NCI-H2196 (cell line): ENCODE results near the gene ETFBKMT.
"Not testable (repeated sequence)": the region's sequence is repeated elsewhere in the genome, so short reads cannot be mapped to it uniquely, and the experiment has no call there.

Source experiments
- DNase-seq: peaks from one replicate; lab custom pipeline; 2025; ENCODE audit not compliant: unreplicated experiment; lab: John Stamatoyannopoulos, UW

The ETFBKMT gene

DNA sequence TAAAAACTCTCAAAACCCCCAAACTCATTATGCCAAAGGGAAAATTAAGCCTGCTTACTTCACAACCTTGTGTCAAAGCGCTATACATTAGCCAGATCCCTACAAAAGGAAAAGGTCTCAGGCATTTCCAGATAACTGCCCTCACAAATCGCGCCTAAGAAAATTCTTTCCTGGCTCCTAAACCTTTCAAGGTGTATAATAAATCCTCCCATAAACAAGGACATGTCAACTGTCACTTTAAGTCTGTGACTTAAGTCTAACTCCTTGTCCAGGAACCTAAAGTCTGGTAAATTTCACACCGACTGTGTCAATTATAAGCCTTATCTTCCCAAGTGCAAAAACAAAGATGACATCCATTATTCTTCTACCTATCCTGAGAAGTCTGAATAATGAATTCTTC is 4.3 kb upstream of the ETFBKMT start:
- DNase-seq: no peak

DNA sequence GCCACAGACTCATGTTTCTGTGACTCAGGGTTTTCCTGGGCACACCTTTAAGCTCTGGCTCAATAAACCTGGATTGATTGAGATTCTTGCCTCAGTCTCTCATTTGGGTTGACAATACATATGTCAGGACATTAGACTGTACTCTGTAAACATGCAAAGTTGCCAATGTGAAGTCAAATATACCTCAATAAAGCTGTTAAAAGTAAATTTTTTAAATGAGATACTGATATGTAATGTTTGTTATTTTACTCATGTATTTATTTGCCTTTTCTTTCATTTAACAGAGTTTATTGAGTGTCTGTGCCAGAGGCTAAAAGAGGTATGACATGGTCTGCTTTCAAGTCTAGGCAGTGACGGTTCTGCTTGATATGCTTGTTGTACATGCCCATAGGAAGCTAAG is 3.7 kb upstream of the ETFBKMT start:
- DNase-seq: no peak

DNA sequence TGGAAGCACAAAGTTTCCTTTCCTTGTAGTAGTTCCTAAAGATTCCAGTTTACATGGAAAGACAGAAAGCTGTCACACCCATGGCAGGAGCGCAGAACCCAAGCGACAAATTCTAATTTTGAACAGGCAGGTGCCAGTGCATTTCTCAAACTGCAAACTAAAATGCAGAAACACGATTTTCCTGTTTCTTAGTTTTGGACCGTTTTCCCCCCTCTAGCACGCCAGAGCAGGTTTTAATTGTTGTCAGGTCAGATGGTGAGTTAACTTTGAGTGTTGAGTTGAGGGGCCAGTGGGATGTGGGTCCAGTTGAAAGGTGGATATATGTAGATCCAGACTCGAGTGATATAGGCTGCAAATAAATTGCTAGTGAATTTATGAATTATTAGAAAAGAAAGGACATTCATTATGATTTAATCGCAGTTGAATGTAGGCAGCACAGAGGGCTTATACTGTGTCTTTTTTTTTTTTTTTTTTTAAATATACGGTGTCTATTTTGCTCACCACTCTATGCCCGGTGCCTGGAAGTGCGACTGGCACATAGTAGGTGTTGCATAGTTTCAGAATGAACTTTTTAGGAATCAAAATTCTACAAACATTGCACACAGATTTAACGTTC is 909 bp upstream of the ETFBKMT start:
- DNase-seq: no peak

DNA sequence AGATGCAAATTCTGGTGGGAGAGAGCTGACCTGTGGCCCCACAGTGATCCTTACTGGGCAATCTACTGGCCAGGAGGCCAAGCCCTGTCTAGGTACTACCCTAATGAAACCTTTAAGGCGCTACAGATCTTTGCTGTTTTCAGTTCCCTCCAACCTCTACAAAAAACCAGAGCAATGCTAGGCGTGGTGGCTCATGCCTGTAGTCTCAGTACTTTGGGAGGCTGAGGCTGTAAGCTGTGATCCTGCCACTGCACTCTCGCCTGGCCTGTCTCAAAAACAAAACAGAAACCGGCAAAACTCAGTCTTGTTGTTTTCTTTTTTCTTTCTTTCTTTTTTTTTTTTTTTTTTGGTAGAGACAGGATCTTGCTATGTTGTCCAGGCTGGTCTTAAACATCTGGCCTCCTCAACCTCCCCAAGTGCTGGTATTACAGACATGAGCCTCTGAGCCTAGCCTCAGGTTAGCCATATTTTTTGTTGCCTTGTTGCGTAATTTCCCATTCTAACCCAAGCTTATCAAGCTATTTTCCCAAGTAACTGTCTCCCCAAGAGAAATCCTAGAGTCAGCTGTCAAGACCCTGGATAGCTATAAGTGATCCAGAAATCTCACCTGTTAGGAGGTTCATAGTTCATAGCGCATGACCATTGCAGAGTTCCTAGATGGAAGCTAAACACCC is 2.8 kb downstream of the ETFBKMT start:
- DNase-seq: no peak

DNA sequence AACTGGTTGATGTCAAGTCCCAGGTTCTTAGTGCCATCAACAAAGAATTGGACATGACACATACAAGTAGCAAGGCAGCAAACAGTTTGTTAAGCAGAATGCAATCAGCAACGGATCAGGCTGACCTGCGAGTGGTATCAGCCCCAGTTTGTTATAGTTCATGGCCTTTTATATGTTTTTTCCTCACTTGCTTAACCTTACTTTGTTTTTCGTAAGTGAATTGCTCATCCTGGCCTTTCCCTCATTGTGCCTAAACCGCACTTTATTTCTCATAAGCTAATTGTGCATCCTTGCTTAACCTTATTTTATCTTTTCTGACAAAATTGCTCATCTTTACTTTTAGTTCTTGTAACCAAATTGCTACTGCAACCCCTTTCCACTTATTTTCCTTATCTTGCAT is 4.1 kb downstream of the ETFBKMT start:
- DNase-seq: no peak

DNA sequence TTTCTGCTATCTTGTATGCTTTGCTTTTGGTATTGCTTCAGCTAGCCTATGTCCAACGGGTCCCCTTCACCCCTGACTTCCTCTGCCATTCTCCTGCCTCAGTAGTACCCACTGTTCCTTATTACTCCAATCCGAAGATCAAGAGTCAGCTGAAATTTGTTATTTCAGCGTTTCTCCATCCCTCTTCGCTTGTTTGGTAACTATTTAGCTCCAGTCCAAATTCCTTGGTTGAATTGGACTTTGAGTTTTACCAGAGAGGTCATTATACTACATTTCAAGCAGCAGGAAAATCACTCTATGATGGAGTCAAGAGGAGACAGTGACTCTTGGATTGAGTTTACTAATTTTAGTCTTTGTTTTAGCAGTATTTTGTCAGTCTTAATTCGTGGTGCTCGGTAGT is 4.5 kb downstream of the ETFBKMT start:
- DNase-seq: no peak

DNA sequence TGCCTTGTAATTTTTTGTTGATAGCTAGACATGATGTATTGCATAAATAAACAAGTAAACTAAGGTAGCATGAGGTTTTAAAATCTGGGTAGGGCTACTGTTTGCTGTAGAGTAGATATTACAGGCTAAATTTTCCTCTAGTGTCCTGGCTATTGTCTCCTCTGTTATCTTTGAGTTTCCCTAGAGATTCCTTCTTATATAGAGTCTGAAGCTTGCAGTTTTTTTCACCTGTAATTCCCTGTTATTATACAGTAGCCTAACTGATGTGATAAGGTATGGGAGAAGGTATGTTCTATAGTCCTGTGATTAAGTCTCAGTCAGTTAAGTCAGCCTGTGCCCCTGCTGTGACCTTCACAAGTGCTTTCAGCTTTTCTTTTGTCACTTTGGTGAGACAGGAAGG is 9.5 kb downstream of the ETFBKMT start:
- no peak for DNase-seq

DNA sequence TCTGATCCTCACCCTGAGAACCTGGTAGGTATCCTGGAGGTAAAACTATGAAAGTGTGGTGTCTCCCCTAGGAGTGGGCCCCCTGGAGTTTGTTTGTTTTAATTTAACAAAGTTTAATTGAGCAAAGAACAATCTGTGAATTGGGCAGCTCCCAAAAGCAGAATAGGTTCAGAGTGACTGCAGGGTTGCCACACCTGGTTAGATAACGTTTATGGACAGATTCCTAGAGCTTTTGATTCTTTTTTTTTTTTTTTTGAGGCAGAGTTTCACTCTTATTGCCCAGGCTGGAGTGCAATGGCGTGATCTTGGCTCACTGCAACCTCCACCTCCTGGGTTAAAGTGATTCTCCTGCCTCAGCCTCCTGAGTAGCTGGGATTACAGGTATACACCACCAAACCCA is 10.1 kb downstream of the ETFBKMT start:
- not testable (repeated sequence) for DNase-seq

DNA sequence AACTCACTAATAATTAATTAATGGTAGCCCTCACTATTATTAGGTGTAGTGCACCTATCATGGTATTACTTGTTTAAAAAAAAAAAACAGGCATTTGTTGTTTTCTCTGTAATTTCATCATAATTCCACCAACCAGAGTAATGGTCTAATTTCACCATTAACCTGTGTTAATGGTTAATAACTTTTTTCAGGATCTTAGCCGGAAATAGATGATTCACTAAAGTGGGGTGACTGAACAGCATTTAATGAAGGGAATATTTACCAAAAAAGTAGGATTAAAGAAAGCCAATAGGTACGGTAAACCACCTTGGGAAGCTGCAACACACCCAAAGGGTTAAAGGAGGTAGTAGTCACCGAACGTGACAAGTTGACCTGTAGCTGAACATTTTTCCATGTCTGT is 13.0 kb downstream of the ETFBKMT start:
- no peak for DNase-seq

DNA sequence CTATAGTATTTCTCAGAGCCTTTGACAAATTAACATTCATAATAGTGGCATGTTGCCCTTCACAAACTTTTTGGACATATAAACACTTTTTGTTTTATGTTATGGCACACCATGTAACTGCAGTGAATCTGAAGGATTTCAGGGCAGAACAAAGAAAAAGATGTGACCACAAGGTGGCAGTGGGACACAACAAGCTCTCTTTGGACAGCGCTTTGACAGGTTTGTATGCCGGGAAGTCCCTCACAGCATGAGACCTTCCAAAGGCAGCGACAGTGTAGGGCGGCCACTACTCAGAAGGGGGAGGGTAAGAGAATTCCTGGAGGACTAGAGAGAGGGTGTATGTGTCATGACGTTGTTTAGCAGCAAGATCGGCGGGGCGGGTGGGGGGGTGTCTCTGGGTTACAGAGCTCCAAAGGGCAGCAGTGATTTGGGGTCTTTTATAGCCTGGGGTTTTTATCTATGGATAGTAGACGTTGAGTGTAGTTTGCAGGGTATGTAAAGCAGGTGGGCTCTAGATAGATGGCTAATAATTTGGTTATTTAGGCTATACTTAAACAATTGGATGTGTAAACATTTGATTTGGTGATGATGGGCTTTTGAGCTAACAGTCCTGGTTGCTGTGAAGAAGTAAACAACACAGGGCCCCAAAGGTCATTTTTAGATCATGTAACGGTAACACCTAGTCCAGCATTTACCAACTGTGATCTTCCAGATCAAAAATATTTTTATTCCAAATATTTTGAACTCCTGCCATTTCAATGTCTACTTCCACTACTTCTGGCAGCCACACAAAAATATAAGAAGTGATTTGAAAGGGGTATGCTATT is 22.9 kb downstream of the ETFBKMT start:
- DNase-seq: peak; percentile 62

DNA sequence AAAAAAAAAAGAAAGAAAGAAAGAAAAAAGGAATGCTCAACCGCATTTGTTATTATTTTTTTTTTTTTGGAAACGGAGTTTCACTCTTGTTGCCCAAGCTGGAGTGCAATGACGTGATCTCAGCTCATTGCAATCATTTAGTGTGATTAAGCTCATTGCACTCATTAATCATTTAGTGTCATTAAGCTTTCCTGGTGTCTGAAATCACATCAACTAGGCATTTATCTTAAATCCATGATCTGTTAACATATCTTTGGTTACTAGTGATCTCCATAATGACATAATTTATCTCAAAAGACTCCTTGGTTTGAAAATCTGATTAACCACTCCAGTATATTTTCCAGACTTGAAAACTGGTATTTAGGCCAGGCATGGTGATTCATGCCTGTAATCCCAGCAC is 26.3 kb downstream of the ETFBKMT start:
- no peak for DNase-seq

DNA sequence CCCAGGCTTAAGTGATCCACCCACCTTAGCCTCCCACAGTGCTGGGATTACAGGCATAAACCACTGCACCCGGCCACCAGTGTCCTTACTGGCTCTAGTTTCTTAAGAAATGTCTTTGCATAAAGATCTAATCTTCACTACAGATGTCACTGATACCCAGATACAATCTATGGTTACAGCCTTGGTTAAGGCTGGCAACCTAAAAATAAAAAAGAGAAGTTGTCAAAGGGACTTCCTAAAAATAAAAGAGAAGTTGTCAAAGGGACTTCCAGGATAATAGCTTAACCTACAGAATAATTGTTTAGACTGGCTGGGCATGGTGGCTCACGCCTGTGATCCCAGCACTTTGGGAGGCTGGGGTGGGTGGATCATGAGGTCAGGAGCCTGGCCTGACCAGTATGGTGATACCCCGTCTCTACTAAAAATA is 27.6 kb downstream of the ETFBKMT start:
- no peak for DNase-seq

DNA sequence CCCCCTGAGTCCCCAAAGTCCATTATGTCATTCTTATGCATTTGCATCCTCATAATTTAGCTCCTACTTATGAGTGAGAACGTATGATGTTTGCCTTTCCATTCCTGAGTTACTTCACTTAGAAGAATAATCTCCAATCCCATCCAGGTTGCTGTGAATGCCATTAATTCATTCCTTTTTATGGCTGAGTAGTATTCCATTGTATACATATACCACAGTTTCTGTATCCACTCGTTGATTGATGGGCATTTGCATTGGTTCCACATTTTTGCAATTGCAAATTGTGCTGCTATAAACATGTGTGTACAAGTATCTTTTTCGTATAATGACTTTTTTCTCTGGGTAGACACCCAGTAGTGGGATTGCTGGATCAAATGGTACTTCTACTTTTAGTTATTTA is 30.4 kb downstream of the ETFBKMT start:
- not testable (repeated sequence) for DNase-seq

DNA sequence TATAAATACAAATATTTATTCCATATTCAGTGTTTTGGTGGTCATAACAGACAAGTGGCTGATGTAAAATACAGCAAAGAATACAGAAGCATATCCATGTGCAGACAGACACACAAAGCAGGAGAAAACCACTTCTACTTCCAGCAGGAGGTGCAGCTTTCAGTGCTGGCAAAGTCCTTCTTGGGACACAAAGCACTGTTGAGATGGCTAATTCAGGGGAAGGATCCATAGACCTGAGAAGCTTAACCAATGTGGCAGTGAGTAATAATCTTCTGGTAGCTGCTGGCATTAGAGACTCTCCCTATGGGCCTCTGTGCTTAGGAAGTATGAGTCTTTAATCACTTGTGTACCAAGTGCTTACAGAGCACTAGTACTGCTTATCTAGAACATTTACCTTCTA is 42.6 kb downstream of the ETFBKMT start:
- DNase-seq: no peak

DNA sequence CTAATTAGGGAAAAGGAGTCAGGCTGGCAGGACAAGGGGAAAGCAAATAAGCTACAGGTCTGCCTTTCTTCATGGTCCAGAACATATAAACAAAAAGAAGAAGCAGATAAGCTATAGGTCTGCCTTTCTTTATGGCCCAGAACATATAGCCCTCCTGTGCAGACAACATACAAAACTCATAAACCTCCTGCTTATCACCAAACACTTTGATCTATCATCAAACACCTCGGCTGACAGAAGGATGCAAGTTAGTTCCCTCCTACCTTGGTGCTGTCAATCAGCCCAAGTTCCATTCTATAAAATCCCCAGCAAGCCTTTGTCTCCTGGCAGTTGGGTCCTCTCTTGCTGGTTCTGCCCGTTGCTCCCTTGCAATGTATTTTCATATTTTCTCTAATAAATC is 46.1 kb downstream of the ETFBKMT start:
- DNase-seq: no peak

DNA sequence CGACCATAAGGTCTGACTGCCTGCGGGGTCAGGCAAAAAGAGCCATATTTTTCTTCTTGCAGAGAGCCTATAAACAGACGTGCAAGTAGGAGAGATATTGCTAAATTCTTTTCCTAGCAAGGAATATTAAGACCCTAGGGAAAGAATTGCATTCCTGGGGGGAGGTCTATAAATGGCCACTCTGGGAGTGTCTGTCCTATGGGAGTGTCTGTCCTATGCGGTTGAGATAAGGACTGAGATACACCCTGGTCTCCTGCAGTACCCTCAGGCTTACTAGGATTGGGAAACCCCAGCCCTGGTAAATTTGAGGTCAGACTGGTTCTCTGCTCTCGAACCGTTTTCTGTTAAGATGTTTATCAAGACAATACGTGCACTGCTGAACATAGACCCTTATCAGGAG is 48.6 kb downstream of the ETFBKMT start:
- DNase-seq: not testable (repeated sequence)

DNA sequence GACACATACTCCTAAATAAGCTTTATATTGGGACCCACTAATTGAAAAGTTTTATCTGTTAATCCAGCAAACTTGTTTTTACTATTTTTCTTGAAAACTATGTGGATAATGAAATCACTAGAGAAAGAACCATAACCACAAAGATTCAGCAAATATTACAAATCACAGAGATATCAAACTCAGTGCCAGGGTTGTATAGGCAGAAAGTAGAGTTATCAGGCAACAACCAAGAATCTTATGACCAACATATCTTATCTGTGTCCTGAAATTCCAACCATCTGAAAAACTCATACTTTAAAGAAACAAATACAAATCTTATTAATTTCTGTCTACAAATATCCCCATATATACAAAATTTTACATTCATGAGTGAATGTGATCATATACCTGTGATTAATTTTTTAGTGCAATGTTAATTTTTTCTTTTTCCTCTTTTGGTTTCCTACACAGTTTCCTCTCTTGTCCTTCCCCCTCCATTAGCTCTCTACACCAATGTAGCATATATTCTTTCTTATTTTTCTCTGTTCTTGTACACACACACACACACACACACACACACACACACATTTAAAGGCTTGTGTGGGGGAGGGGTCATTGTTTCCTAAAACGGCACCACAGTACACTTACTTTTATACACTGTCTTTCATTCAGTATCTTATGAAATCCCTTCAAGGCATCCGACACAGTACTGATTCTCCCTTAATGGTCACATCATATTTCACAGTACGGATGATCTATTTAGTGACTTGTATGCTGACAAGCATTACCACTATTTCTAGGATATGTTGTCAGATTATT is 50.7 kb downstream of the ETFBKMT start:
- no peak for DNase-seq

DNA sequence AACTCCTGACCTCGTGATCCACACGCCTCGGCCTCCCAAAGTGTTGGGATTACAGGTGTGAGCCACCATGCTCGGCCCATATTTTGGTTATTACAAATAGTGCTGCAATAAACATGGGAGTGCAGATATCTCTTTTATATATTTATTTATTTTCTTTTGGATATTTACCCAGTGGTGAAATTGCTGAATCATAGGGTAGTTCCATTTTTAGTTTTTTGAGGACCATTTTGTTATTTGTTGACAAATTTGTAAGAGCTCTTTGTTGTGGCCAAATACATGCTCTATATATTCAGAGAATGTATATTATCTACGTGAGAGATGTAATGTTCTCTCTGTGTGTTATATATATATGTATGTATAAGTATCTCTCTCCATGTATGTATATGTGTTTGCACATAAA is 53.4 kb downstream of the ETFBKMT start:
- no peak for DNase-seq

DNA sequence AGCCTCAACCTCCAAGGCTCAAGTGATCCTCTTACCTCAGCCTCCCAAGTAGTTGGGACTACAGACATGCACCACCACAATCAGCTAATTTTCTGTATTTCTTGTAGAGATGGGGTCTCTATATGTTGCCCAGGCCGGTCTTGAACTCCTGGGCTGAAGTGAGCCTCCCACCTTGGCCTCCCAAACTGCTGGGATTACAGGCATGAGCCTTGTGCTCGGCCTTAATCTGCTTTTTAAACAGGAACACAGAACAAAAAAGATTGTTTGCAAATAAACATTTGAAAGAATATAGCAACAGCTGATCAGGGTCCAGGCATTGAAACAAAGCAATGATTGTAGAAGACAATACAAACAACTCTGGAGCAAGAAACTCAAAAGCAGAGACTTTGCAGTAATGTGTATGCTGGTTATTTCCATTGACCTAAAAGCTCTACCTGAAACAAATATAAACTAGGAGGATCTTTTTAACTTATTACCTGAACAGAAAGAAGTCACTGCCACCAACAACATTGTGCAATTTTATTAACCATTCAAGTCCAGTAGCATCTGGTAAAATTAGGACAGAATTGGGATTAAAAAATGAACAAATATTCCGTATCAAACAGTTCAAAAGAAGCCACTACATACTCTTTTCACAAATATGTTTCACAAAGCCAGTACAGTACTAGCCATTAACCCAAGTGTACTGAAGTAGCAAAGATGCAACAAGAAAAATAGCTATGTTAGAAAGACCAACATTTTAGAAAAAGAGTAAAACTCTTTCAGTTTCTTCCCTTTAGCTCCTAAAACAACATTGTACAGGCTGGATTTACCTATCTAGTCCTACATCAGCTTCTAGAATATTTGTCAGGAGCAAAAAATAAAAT is 55.2 kb downstream of the ETFBKMT start:
- no peak for DNase-seq

DNA sequence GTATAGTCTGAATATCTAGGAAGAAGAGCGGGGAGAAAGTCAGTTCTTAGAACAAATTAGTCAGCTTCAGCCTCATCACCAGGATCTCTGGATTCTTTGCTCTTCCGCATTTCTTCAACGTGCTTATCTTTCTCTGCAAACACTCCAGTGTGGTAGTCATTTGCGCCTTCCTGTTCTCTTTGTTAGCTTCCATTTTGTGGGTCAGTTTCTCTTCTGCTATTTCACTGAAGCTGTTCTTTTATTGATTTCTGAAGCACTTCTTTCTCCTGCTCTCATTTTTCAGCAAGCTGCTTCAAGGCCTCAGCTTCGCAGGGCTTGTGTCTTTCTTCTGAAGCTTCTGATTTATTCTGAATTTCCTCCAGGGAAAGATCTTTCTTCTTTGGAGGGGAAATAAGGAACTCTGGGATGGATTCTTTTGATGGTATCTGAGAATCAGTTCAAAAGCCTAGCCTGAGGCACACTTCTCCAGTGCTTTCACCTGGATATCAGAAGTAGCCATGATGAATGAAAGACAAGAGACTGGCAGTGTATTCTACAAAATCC is 55.9 kb downstream of the ETFBKMT start:
- DNase-seq: peak; percentile 6
